Measurements from ENCODE around the gene CASTOR1. TPM values are rescaled to one million over a fixed set of nuclear protein-coding genes. Genes with fewer than 3 reads are reported as not detected.

Gene CASTOR1
- total RNA-seq, 1 donor from 2014 or later: 8.2 TPM

- intact Hi-C loops (cut with DNase I): loop anchor here (2.0 kb wide), 1 partner anchor 14 kb away; no protein-coding TSS in a partner anchor
- ATAC-seq: peak; percentile 12
- no peak for DNase-seq (ENCODE audit: missing footprints)
Measured at GRCh38 chr22:30290342-30291057, 1.2 kb upstream of the CASTOR1 start.

GRCh38 chr22:30289980-30290313 is 642 bp upstream of the CASTOR1 start:
- intact Hi-C loops (cut with DNase I): loop anchor here (1.0 to 2.0 kb wide), 2 partner anchors 15 to 66 kb away; partner anchors contain the start of gene SF3A1
- ATAC-seq: peak; percentile 2
- peak; percentile 33 for DNase-seq (ENCODE audit: missing footprints)

GRCh38 chr22:30288419-30289140 is 725 bp downstream of the CASTOR1 start:
- intact Hi-C loops (cut with DNase I): loop anchor here (1.0 kb wide), 3 partner anchors 38 to 99 kb away; partner anchors contain the start of genes RNF215, SF3A1 and TBC1D10A
- DNase-seq (ENCODE audit: missing footprints) (peak; percentile 68), ATAC-seq (no peak)

- ATAC-seq (peak; percentile 73), DNase-seq (ENCODE audit: missing footprints) (peak; percentile 92)
- intact Hi-C loops (cut with DNase I): loop anchor here (1.0 kb wide), 3 partner anchors 25 to 99 kb away; partner anchors contain the start of genes RNF215 and TBC1D10A
Measured at GRCh38 chr22:30287648-30288418, 1.5 kb downstream of the CASTOR1 start.

- ATAC-seq (no peak), DNase-seq (ENCODE audit: missing footprints) (peak; percentile 93)
- intact Hi-C loops (cut with DNase I): loop anchor here (1.0 kb wide), 1 partner anchor 24 kb away; no protein-coding TSS in a partner anchor
Measured at GRCh38 chr22:30286813-30287647, 2.3 kb downstream of the CASTOR1 start.

GRCh38 chr22:30286331-30286730 is 3.0 kb downstream of the CASTOR1 start:
- intact Hi-C loops (cut with DNase I): no loop called here
- no peak for ATAC-seq
- peak; percentile 32 for DNase-seq (ENCODE audit: missing footprints)

- intact Hi-C loops (cut with DNase I): no loop called here
- peak; percentile 54 for DNase-seq (ENCODE audit: missing footprints)
- ATAC-seq: no peak
Measured at GRCh38 chr22:30285846-30286200, 3.5 kb downstream of the CASTOR1 start.

- ATAC-seq: no peak
- intact Hi-C loops (cut with DNase I): no loop called here
- DNase-seq (ENCODE audit: missing footprints): peak; percentile 25
Measured at GRCh38 chr22:30285176-30285845, 4.0 kb downstream of the CASTOR1 start.

GRCh38 chr22:30284666-30285065 is 4.6 kb downstream of the CASTOR1 start:
- DNase-seq (ENCODE audit: missing footprints): no peak
- ATAC-seq: no peak
- intact Hi-C loops (cut with DNase I): no loop called here

- ATAC-seq: no peak
- DNase-seq (ENCODE audit: missing footprints): peak; percentile 55
- intact Hi-C loops (cut with DNase I): no loop called here
Measured at GRCh38 chr22:30284172-30284571, 5.1 kb downstream of the CASTOR1 start.

- DNase-seq (ENCODE audit: missing footprints) (peak; percentile 40), ATAC-seq (no peak)
- intact Hi-C loops (cut with DNase I): no loop called here
Measured at GRCh38 chr22:30283342-30283741, 6.0 kb downstream of the CASTOR1 start.

GRCh38 chr22:30282616-30283046 is 6.7 kb downstream of the CASTOR1 start:
- DNase-seq (ENCODE audit: missing footprints): peak; percentile 56
- ATAC-seq: no peak
- intact Hi-C loops (cut with DNase I): no loop called here

- intact Hi-C loops (cut with DNase I): no loop called here
Measured at GRCh38 chr22:30280505-30280904, 8.8 kb downstream of the CASTOR1 start.

GRCh38 chr22:30279932-30280331 is 9.4 kb downstream of the CASTOR1 start:
- intact Hi-C loops (cut with DNase I): loop anchor here (5.0 kb wide), 1 partner anchor 107 kb away; the partner anchor contains the start of gene RNF215
- no peak for ATAC-seq

More at GRCh38 chr22:30280505-30280904, 8.8 kb downstream of the CASTOR1 start:
- no peak for DNase-seq (ENCODE audit: missing footprints)
- no peak for ATAC-seq

GRCh38 chr22:30279046-30279788 is 10.1 kb downstream of the CASTOR1 start:
- intact Hi-C loops (cut with DNase I): loop anchor here (5.0 kb wide), 1 partner anchor 108 kb away; the partner anchor contains the start of gene RNF215
- DNase-seq (ENCODE audit: missing footprints): peak; percentile 87
- peak; percentile 36 for ATAC-seq

More at GRCh38 chr22:30279932-30280331, 9.4 kb downstream of the CASTOR1 start:
- DNase-seq (ENCODE audit: missing footprints): no peak

- ATAC-seq (peak; percentile 55), DNase-seq (ENCODE audit: missing footprints) (peak; percentile 67)
- intact Hi-C loops (cut with DNase I): loop anchor here (5.0 kb wide), 1 partner anchor 110 kb away; the partner anchor contains the start of gene RNF215
Measured at GRCh38 chr22:30277547-30278344, 11.6 kb downstream of the CASTOR1 start.

Measured in Right ventricle myocardium inferior (tissue), 1 donor.